GM12874 (cell line): ENCODE results near the gene NOCT.

Source experiments
- TF ChIP-seq, protein P1 (sequence below): IDR thresholded peaks from 2 replicates; pipeline ENCODE4 v1.5.1; 2011; ENCODE audit warnings: low read depth, mild to moderate bottlenecking, control low read depth, low read length, moderate library complexity; ENCODE audit not compliant: insufficient read depth

NOCT gene

DNA sequence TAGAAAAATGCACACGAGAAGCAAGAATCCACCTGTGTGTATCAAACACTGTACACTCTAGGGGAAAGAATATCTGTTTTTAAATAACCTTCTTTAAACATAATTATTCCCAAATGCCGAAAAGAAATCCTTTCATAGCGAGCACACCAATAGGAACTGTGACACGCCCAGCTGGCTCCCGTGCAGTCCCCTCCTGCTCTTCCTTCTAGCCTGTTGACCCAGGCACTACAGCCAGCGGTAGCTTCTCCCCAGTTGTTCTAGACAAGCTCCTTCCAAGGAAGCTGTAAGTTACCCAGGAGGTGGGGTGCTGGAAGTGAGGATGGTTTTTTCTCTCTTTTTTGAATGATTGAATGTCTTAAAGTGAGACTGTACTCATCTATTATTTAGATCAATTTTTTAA lies 19.5 kb upstream of the NOCT start:
- TF ChIP-seq, protein P1, sequence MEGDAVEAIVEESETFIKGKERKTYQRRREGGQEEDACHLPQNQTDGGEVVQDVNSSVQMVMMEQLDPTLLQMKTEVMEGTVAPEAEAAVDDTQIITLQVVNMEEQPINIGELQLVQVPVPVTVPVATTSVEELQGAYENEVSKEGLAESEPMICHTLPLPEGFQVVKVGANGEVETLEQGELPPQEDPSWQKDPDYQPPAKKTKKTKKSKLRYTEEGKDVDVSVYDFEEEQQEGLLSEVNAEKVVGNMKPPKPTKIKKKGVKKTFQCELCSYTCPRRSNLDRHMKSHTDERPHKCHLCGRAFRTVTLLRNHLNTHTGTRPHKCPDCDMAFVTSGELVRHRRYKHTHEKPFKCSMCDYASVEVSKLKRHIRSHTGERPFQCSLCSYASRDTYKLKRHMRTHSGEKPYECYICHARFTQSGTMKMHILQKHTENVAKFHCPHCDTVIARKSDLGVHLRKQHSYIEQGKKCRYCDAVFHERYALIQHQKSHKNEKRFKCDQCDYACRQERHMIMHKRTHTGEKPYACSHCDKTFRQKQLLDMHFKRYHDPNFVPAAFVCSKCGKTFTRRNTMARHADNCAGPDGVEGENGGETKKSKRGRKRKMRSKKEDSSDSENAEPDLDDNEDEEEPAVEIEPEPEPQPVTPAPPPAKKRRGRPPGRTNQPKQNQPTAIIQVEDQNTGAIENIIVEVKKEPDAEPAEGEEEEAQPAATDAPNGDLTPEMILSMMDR: no peak

DNA sequence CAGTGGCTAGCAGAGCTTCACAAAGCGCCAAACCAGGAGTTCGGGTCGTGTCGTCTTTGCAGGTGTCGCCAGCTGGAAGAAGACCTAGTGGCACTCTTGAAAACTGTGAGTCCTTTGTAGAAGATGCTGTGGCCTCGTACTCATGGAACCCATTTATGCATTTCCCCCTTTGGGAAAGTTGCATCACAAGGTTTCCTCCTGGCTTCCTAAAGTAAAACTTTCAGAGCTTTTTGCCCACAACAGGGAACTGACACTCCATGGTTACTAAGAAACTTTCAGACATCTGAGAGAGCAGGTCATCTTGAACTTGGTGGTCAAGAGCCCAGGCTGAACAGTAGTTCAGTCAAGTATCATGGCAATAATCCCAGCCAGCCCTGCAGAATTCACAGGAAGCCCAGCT lies 15.9 kb upstream of the NOCT start:
- TF ChIP-seq, protein P1: no peak

DNA sequence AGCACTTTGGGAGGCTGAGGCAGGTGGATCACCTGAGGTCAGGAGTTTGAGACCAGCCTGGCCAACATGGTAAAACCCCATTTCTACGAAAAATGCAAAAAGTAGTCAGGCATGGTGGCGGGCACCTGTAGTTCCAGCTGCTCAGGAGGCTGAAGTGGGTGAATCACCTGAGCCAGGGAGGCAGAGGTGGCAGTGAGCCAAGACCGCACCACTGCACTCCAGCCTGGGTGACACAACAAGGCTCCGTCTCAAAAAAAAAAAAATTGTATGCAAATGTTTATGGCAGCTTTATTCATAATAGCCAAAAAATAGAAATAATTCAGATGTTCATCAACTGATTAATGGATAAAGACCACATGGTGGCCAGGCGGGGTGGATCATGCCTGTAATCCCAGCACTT lies 9.8 kb upstream of the NOCT start:
- TF ChIP-seq, protein P1: no peak

DNA sequence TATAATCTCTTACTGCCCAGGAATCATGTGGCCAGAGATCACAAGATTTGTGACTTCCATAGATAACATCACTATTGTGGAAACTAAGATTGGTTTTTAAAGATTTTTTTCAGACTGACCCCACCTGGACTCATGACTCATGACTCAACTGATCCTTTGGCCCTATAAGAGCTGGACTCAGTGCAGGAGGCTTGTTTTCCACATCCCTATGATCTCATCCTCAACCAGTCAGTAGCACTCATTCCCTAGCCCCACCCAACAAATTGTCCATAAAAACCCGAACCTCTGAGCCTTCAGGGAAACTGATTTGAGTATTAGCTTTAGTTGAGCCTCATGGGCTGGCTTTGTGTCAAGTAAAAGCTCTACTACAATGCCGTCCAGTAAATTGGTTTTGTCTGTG lies 7.9 kb upstream of the NOCT start:
- TF ChIP-seq, protein P1: no peak

DNA sequence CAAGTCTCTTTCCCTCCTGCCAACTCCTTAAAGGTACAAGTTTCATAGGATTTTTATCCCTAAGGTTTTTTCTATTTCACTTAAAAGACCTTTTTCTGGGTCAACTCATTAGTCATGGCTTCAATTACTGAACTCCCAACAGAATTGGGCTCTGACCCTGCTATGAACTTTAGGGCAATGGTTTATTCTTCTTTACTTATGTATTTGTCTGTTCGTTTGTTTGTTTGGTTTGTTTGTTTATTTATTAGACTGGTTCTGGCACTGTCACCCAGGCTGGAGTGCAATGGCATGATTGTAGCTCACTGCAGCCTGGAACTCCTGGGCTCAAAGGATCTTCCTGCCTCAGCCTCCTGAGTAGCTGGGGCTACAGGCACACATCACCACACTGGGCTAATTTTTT lies 5.9 kb upstream of the NOCT start:
- TF ChIP-seq, protein P1: no peak

DNA sequence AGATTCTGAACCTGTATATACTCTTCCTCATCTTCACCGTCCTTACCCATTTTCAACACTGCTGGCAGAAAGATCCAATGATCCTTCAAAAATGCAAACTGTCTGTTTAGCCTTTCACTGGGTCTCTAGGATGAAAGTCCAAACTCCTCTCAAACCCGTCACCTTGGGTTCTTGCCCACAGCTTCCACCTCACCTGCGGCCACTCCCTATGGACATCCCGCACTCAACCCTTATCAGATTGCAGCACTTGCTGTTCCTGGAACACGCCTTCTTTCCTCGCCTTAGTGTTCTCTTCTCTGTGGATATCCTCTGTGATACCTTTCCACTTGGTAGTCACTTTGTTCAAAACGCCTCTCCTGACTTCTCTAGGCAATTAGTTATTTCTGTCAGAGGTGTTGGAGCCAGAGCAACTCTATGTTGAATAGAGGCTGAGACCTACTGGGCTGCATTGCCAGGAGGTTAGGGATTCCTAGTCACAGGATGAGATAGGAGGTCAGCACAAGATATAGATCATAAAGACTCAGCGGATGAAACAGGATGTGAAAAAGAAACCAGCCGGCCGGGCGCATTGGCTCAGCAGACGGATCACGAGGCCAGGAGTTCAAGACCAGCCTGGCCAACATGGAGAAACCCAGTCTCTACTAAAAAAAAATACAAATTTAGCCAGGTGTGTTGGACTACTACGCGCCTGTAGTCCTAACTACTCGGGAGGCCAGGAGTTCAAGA lies 4.2 kb upstream of the NOCT start:
- TF ChIP-seq, protein P1: no peak

DNA sequence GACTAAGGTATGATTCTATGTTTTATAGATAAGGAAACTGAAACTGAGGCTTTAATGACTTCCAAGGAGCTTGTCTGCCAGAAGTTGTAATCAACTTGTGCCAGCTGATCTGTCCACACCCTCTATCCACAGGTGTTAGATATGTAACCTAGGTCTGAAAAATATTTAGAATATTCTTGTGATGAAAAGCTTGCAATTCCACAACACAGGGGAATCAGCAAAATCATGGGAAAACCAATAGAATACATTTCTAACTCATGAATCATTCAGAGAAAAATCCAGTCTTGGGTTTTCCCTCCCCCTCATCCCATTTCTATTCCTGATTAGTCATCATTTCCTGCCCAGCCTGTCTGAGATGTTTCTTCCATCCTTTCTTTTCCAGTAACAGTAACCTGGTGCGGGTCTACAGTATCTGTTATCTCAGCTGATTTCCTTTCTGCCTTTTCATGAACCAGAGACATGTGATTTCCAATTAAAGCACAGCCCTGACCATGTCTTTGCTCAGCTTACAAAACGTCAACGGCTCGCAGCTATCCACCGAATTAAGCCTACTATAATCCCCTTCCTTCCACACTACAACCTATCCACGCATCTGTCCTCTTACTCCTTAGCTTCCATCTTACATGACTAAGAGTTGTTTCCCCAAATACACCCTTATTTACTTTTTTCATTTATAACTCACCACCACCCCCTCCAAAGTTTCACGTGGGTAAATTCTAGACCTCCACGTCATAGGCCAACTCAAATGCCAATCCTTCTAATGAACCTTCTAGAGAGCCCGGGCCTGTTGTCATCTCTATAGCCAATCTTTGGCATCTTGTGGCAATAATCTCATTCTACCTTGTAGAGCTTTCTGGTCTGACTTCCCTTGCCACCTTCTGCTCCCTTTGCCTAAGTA lies 961 bp upstream of the NOCT start:
- TF ChIP-seq, protein P1: no peak
